T-cell (primary cell): ENCODE measurements around the gene TMEM86A. TPM values are rescaled to one million over a fixed set of nuclear protein-coding genes. Genes with fewer than 3 reads are reported as not detected.
"Not testable (repeated sequence)": the region's sequence is repeated elsewhere in the genome, so short reads cannot be mapped to it uniquely, and the experiment has no call there.

ENCODE experiments used
- ATAC-seq, 4 experiments: fragments of 200-7000 bp in 3 of 4; fragments of 150-1000 bp in 1 of 4; cut with Tn5 transposase; replicated peaks in 1 of 4; 1 replicate in 3 of 4; 2 replicates in 1 of 4; pipeline ENCODE4 v1.10.0; 2021; ENCODE audit warnings: moderate library complexity in 3 of 4, mild to moderate bottlenecking in 2 of 4, moderate number of reproducible peaks in 1 of 4
- CTCF ChIA-PET, 2 donors: fragments of 300-600 bp; sonication (Branson Sonifier 250); formaldehyde crosslinking; loops; one replicate each; lab custom pipeline; 2022; ENCODE audit warnings: antibody characterized with exemption in 2 of 2; lab: Charles Lee
- POLR2A ChIA-PET, 2 donors: fragments of 300-600 bp; sonication (Branson Sonifier 250); formaldehyde crosslinking; loops; one replicate each; lab custom pipeline; 2022; ENCODE audit warnings: antibody characterized with exemption in 2 of 2; lab: Charles Lee
- DNase-seq, 35 experiments: peaks; one replicate each; pipeline versions ENCODE4 v3.0.0 to v3.0.0-alpha.2; 2013 to 2023
- H3K27ac ChIP-seq: one replicate; pipeline ENCODE4 v1.5.1; 2013; ENCODE audit warnings: low read length
- H3K27me3 ChIP-seq, 2 experiments: replicated peaks in 1 of 2; 1 replicate in 1 of 2; 2 replicates in 1 of 2; pipeline versions ENCODE4 v1.6.1 to v1.7.0; 2013; ENCODE audit warnings: low read length in 1 of 2, mixed read lengths in 1 of 2; ENCODE audit not compliant: control insufficient read depth in 2 of 2, insufficient read depth in 2 of 2; ENCODE audit errors: extremely low read depth in 1 of 2
- H3K36me3 ChIP-seq, 2 donors: 1 replicate in 1 of 2; 2 replicates in 1 of 2; pipeline versions ENCODE4 v1.6.1 to v1.7.0; 2013; ENCODE audit warnings: low read length in 1 of 2; ENCODE audit not compliant: control insufficient read depth in 2 of 2, insufficient read depth in 1 of 2; ENCODE audit errors: extremely low read depth in 1 of 2
- H3K4me1 ChIP-seq, 2 experiments: 1 replicate in 1 of 2; 2 replicates in 1 of 2; pipeline versions ENCODE4 v1.6.1 to v1.7.0; 2013; ENCODE audit warnings: low read length in 2 of 2, mixed read lengths in 1 of 2; ENCODE audit not compliant: insufficient read depth in 2 of 2, control insufficient read depth in 1 of 2; ENCODE audit errors: extremely low read depth in 1 of 2
- H3K4me3 ChIP-seq, 2 donors: 1 replicate in 1 of 2; 2 replicates in 1 of 2; pipeline versions ENCODE4 v1.5.1 to v1.7.0; 2013; ENCODE audit warnings: mild to moderate bottlenecking in 2 of 2, low read length in 1 of 2, moderate library complexity in 1 of 2; ENCODE audit not compliant: control insufficient read depth in 1 of 2; ENCODE audit errors: extremely low read depth in 1 of 2
- H3K9me3 ChIP-seq: 2 replicates; pipeline ENCODE4 v1.7.0; 2013
- H3K27ac Mint-ChIP-seq, 2 donors: one replicate each; pipeline ENCODE4 v1.8.0; 2020 to 2021; ENCODE audit warnings: mild to moderate bottlenecking in 2 of 2, mixed read lengths in 2 of 2
- H3K27me3 Mint-ChIP-seq, 2 donors: one replicate each; pipeline ENCODE4 v1.8.0; 2021 to 2022; ENCODE audit warnings: mixed read lengths in 2 of 2
- H3K36me3 Mint-ChIP-seq: one replicate; pipeline ENCODE4 v1.8.0; 2021; ENCODE audit warnings: mixed read lengths
- H3K4me1 Mint-ChIP-seq, 3 donors: one replicate each; pipeline ENCODE4 v1.8.0; 2020 to 2022; ENCODE audit warnings: mixed read lengths in 3 of 3, mild to moderate bottlenecking in 1 of 3
- H3K4me3 Mint-ChIP-seq, 3 donors: one replicate each; pipeline ENCODE4 v1.8.0; 2020 to 2022; ENCODE audit warnings: mild to moderate bottlenecking in 3 of 3, mixed read lengths in 3 of 3, moderate library complexity in 3 of 3
- H3K9me3 Mint-ChIP-seq, 3 donors: one replicate each; pipeline ENCODE4 v1.8.0; 2020 to 2022; ENCODE audit warnings: mixed read lengths in 3 of 3
- WGBS: methylation state at CpG from one replicate; pipeline ENCODE4 v1.1.5; 2013; ENCODE audit warnings: missing lambda C conversion rate; ENCODE audit not compliant: insufficient coverage; 5-methylcytosine and 5-hydroxymethylcytosine counted together
- total RNA-seq, 35 experiments: library from RNA in 6 of 35; stranded (reverse) in 6 of 35; fragments of 120-200 nt in 1 of 35; gene quantifications; one replicate each; pipeline versions ENCODE4 v1.2.1 to v1.2.4 and lab custom pipeline; 2013 to 2026

TMEM86A gene, protein sequence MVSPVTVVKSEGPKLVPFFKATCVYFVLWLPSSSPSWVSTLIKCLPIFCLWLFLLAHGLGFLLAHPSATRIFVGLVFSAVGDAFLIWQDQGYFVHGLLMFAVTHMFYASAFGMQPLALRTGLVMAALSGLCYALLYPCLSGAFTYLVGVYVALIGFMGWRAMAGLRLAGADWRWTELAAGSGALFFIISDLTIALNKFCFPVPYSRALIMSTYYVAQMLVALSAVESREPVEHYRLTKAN
- total RNA-seq (1 to 10 TPM; 2.5 to 6.8 (median 3.5) TPM), total RNA-seq (lab: John Stamatoyannopoulos, UW) (0.17 to 8.1 (median 4.1) reads per million in 29 experiments)
- 1.3 TPM for total RNA-seq (2013)

DNA sequence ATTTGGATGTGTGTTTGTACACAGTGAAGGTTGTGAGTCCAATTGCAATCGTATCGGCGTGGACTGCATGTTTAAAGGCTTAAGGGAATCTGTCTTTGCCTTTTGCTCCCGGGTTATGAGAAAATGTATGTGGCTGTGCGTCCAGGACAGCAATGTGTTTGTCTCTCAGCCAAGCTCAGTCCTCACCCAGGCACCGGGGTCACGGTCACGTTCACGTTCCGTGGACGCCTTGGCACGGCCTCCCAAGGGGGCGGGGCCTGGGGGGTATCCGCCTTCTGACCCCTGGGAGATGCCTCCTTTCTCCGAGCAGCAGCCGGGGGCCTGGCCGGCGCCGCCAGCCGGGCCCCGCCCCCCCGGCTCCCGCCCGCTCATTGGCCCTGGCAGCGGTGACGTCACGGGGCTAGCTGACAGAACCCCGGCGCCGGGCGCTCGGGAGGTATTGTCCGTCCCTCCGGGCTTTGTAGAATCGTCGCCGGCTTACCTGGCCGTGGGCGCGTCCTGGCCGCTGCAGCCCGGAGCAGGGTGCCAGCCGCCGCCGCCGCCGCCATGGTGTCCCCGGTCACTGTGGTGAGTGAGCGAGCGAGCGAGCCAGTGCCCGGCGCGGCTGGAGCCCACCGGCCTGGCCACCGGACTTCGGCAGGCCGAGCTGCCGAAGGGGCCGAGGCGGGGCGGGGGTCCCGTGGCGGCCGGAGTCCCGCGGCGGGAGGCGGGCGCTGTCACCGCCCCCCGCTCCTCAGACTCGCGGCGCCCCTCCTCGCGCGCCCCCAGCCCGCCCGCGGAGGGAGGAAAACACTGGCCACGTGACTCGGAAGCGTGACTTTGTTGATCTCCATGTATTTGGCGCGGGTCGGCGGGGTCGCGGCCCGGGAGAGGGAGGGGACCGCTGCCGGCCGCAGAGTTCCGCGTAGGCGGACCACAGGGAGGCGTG, at the start of gene TMEM86A:
TSS of gene TMEM86A (plus strand) at position 439 of the 928 bp plus-strand sequence. CDS start at position 547, 108 bp downstream.
- Mint-ChIP-seq H3K27ac (peak within 1 kb of the TSS; percentile 77 to 82), H3K27me3 (peaks cover 0 to 3% of the 10 kb centered on the region in 2 donors), H3K4me3 (peak within 1 kb of the TSS; percentile 61 to 81 (median 77)), H3K9me3 (no peaks in the 10 kb centered on the region), H3K4me1 (peaks cover 17 to 21% (median 20%) of the 10 kb centered on the region in 3 donors), H3K36me3 (no peaks in the 10 kb centered on the region)
- POLR2A ChIA-PET = interaction anchor here (0.5 to 1.5 kb wide), 5 partner anchors 11 to 89 kb away, joined by 3 to 6 read pairs (median 3); no protein-coding TSS in a partner anchor
- Histone ChIP-seq H3K27me3 (peaks cover 0 to 17% of the 10 kb centered on the region in 2 experiments), H3K9me3 (no peaks in the 10 kb centered on the region), H3K4me1 (peaks cover 2 to 15% of the 10 kb centered on the region in 2 experiments), H3K27ac (peak within 1 kb of the TSS; percentile 57), H3K36me3 (no peaks in the 10 kb centered on the region), H3K4me3 (peak within 1 kb of the TSS; percentile 57 to 60)
- CTCF ChIA-PET = interaction anchor here in 1 of 2 donors (0.6 to 1.0 kb wide), 4 partner anchors 22 to 65 kb away, joined by 3 to 4 read pairs (median 4); no protein-coding TSS in a partner anchor
- ATAC-seq (peak; percentile 93 to 97 (median 94)), DNase-seq (peak; percentile 77 to 93 (median 86))
- WGBS = 2% methylated on average over 84 of the region's 98 CpGs

DNA sequence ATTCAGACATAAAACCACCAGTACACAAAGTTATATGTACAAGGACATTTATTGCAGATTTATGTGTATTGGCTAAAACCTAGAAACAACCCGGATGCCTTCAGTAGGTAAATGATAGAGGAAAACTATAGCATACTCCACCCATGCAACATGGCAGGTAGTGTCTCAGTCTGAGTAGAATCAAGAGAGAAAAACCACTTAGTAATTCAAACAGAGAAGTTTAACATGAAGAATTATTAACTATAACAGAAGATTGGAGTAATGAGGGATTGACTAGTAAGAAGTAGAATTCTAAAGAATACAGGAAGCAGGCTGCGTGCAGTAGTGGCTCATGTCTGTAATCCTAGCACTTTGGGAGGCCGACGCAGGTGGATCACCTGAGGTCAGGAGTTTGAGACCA, 48.2 kb upstream of the TMEM86A start:
- Mint-ChIP-seq H3K36me3 (no peaks in the 10 kb centered on the region), H3K27ac (no peak overlapping the region), H3K4me3 (no peak overlapping the region), H3K9me3 (no peaks in the 10 kb centered on the region), H3K4me1 (peaks cover 0 to 7% (median 3%) of the 10 kb centered on the region in 3 donors), H3K27me3 (no peaks in the 10 kb centered on the region)
- no CpG with 5 or more reads among the region's 4 CpGs for WGBS
- Histone ChIP-seq H3K4me1 (no peaks in the 10 kb centered on the region), H3K4me3 (no peak overlapping the region), H3K9me3 (no peaks in the 10 kb centered on the region), H3K27ac (no peak overlapping the region), H3K27me3 (no peaks in the 10 kb centered on the region), H3K36me3 (no peaks in the 10 kb centered on the region)
- CTCF ChIA-PET = interaction anchor here in 1 of 2 donors (0.7 kb wide), 1 partner anchor 64 kb away, joined by 3 read pairs; no protein-coding TSS in a partner anchor
- POLR2A ChIA-PET = interaction anchor here in 1 of 2 donors (0.6 kb wide), 1 partner anchor 17 kb away, joined by 3 read pairs; no protein-coding TSS in a partner anchor
- no peak for ATAC-seq
- DNase-seq = no peak

DNA sequence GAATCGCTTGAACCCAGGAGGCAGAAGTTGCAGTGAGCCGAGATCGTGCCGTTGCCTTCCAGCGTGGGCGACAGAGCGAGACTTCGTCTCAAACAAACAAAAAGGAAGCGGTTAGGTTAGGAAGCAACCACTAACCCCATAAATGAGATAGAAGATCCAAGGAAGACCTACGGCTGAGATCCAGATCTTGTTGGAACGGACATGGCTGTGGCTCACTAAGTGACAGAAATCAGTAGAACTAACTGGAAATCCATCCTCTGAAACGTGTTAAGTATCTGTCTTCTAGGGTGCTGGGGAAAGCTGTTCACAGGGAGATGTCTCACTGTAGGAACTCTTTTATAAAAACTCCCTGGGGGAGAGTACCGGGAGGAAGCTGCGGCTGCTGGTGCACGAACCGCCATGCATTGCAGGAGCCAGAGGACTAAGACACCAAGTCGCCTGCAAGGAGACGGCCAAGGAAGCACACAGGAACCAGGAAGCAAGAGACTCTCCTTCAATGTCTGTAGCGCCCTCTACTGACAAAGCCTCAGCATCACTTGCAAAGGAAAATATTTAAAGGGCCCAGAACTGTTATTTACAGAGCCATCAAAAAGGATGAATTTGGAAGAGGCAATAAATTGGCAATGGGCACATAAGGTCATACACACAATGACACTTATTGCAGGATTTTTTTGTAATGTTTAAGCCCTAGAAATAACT, 47.6 kb upstream of the TMEM86A start:
- peak in 1 of 4 experiments; percentile 40 for ATAC-seq
- peaks cover 0 to 7% (median 3%) of the 10 kb centered on the region in 3 donors for H3K4me1 Mint-ChIP-seq

DNA sequence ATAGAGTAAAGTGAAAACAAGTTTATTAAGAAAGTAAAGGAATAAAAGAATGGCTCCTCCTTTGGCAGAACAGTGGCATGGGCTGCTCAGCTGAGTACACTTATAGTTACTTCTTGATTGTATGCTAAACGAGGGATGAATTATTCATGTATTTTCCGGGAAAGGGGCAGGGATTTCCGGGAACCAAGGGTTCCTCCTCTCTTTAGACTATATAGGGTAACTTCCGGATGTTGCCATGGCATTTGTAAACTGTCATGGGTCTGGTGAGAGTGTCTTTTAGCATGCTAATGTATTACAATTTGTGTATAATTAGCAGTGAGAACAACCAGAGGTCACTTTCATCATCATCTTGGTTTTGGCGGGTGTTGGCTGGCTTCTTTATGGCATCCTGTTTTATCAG, 40.9 kb upstream of the TMEM86A start:
- Mint-ChIP-seq H3K27ac (no peak overlapping the region), H3K36me3 (no peaks in the 10 kb centered on the region), H3K4me1 (no peaks in the 10 kb centered on the region), H3K4me3 (no peak overlapping the region), H3K9me3 (peaks cover 0 to 4% (median 0%) of the 10 kb centered on the region in 3 donors), H3K27me3 (peaks cover 0 to 7% of the 10 kb centered on the region in 2 donors)
- no peak overlapping the region for H3K27ac ChIP-seq
- H3K4me3 ChIP-seq = no peak overlapping the region
- DNase-seq = no peak
- POLR2A ChIA-PET = no interaction called here
- no peaks in the 10 kb centered on the region for H3K36me3 ChIP-seq
- CTCF ChIA-PET = no interaction called here
- no peaks in the 10 kb centered on the region for H3K9me3 ChIP-seq
- no peak for ATAC-seq
- H3K27me3 ChIP-seq = peaks cover 0 to 12% of the 10 kb centered on the region in 2 experiments
- no peaks in the 10 kb centered on the region for H3K4me1 ChIP-seq
- 100% methylated on average over 1 of the region's 5 CpGs for WGBS

More for the DNA sequence above, 47.6 kb upstream of the TMEM86A start:
- Mint-ChIP-seq H3K4me3 (no peak overlapping the region), H3K27ac (peak overlapping the region in 1 of 2 donors; percentile 12), H3K36me3 (no peaks in the 10 kb centered on the region), H3K27me3 (no peaks in the 10 kb centered on the region), H3K9me3 (no peaks in the 10 kb centered on the region)
- ChIA-PET POLR2A (no interaction called here), CTCF (interaction anchor here in 1 of 2 donors (0.7 kb wide), 1 partner anchor 74 kb away, joined by 3 read pairs; no protein-coding TSS in a partner anchor)
- Histone ChIP-seq H3K36me3 (no peaks in the 10 kb centered on the region), H3K27ac (no peak overlapping the region), H3K4me3 (no peak overlapping the region), H3K9me3 (no peaks in the 10 kb centered on the region), H3K4me1 (no peaks in the 10 kb centered on the region), H3K27me3 (no peaks in the 10 kb centered on the region)
- DNase-seq = peak in 12 of 35 experiments; percentile 5 to 69 (median 16)
- WGBS = 85% methylated on average over 13 of the region's 19 CpGs

DNA sequence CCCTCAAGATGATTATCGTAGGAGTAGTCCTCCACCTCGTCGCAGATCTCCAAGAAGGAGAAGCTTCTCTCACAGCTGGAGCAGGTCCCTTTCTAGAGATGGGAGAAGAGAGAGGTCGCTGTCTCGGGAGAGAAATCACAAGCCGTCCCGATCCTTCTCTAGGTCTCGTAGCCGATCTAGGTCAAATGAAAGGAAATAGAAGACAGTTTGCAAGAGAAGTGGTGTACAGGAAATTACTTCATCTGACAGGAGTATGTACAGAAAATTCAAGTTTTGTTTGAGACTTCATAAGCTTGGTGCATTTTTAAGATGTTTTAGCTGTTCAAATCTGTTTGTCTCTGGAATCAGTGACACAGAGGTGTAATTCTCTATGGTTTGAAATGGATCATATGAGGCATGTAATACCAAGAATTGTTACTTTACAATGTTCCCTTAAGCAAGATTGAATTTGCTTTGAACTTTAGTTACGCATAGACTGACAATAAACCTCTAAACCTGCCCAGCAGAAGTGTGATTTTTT, 33.2 kb upstream of the TMEM86A start:
- H3K36me3 Mint-ChIP-seq, H3K4me3 ChIP-seq, CTCF ChIA-PET, H3K36me3 ChIP-seq, H3K4me1 ChIP-seq, H3K27me3 ChIP-seq, H3K9me3 ChIP-seq, H3K27me3 Mint-ChIP-seq, DNase-seq, H3K9me3 Mint-ChIP-seq: not testable (repeated sequence)
- POLR2A ChIA-PET = interaction anchor here in 1 of 2 donors (0.6 kb wide), 1 partner anchor 135 kb away, joined by 4 read pairs; no protein-coding TSS in a partner anchor
- Mint-ChIP-seq H3K27ac (peak overlapping the region; percentile 66 to 83), H3K4me1 (peaks cover 27 to 44% (median 29%) of the 10 kb centered on the region in 3 donors), H3K4me3 (peak overlapping the region; percentile 19 to 53 (median 49))
- peak in 2 of 4 experiments; percentile 63 to 66 for ATAC-seq
- peak overlapping the region; percentile 21 for H3K27ac ChIP-seq
- WGBS = 57% methylated on average over 7 of the region's 10 CpGs
